RKO (cell line): ENCODE results near the gene RGS2.

Experiments used
- DNase-seq: peaks from one replicate; pipeline ENCODE4 v3.0.0-alpha.2; 2016; ENCODE audit warnings: low spot score

Gene RGS2, protein sequence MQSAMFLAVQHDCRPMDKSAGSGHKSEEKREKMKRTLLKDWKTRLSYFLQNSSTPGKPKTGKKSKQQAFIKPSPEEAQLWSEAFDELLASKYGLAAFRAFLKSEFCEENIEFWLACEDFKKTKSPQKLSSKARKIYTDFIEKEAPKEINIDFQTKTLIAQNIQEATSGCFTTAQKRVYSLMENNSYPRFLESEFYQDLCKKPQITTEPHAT

DNA sequence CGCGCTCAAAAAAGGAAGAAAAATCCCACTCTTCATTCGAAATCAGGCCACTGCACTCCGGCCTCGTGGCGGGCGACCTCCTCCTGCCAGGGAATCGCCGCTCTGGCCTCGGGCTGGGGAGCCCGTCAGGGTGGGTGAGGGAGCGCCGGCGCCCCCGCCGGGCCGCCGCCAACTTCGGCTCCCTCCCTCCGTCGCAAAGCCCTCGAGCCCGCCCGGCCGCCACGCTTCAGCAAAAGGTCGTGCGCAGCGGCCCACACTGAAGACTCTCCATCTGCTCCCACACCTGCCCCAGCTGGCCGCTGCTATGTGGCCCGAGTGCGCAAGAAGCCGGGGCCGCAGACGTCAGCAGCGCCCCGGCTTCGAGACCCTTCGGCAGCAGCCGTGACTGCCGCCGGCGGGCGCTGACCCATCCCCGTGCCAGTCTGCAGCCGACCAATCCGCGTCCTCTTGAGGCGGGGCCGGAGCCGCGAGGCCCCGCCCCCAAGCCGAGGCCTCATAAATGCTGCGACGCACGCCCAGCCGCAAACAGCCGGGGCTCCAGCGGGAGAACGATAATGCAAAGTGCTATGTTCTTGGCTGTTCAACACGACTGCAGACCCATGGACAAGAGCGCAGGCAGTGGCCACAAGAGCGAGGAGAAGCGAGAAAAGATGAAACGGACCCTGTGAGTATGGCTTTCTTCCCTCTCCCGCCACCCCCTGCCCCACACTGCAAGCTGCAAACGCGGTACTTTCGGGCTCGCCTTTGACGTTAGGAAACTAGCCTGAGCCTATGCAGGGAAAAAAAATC, at the start of gene RGS2:
TSS of gene RGS2 (plus strand) at position 522 of the 789 bp plus-strand sequence. CDS start at position 555, 33 bp downstream.
- peak; percentile 96 for DNase-seq

DNA sequence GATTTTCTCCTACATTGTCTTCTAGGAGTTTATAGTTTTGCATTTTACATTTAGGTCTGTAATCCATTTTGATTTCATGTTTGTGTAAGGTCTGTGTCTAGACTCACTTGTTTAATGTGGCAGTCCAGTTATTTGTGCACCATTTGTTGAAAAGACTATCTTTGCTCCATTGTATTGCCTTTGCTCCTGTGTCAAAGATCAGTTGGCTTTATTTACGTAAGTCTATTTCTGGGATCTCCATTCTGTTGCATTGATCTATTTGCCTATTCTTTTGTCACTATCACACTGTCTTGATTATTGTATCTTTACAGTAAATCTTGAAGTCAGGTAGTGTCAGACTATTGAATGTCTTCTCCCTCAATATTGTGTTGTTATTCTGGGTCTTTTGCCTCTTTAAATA, 49.7 kb upstream of the RGS2 start:
- no peak for DNase-seq

DNA sequence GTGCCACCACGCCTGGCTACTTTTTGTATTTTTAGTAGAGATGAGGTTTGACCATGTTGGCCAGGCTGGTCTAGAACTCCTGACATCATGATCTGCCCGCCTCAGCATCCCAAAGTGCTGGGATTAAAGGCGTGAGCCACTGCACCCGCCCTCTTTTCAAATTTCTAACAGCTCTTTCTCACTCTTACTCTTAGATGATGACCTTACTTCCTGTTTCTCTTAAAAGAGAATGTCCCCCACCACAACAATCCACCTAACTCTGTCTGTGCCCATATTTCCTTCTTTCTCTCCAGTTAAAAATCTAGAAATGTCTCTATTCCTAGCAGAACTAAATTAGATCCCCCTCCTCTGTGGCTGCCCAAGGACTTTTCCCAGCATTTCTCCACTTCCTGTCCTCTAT, 46.6 kb upstream of the RGS2 start:
- DNase-seq, result no peak

DNA sequence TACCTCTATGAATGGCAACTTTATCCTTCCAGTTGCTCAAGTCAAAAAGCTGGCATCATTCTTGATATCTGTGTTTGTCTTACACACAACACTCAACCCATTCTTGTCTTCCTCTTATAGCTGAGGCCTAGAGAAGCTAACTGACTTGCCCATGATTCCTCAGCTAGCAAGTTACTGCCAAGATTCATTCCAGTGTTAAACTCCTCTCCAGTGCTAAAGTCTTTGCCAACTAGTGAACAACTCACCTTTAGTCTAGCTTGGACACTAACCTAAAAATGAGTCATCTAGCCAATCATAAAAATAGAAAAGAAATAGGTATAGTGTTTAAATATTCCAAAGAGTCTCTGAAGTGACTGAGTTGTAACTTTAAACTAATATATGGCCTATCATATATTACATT, 45.6 kb upstream of the RGS2 start:
- no peak for DNase-seq

DNA sequence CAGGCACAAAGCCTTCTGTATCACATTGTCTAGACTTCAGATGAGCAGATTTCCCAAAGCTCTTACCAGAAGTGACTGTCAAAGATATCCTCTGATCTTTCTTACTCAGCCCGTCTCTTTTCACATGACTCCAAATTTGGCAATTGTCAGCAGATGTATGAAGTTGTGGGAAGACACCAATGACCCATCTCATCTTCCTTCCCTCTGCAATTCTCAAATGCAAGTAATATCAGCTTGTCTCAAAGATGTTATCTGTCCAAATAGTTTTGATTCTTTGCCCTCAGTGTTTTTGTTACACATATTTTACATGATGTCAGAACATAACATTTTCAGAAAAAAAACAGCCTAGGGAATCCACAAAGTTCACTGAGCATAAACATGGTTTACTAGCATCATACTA, 45.1 kb upstream of the RGS2 start:
- no peak for DNase-seq

DNA sequence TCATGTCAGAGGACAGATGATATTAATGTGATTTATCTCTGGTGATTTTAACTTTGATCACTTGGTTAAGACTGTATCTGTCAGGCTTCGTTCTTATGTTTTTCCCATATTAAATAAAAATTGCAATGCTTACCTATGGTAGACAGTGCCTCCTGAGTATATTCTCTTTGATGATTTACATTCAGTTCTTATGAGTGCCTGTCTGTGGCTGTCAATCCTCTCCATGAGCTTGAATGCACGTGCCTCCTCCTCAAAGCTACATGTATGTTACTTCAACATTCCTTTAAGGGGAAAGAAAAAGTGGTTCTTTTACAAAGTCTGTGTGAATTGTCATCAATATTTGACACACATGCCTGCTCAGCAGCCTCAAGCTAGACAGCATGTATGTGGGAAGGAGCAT, 44.2 kb upstream of the RGS2 start:
- no peak for DNase-seq

DNA sequence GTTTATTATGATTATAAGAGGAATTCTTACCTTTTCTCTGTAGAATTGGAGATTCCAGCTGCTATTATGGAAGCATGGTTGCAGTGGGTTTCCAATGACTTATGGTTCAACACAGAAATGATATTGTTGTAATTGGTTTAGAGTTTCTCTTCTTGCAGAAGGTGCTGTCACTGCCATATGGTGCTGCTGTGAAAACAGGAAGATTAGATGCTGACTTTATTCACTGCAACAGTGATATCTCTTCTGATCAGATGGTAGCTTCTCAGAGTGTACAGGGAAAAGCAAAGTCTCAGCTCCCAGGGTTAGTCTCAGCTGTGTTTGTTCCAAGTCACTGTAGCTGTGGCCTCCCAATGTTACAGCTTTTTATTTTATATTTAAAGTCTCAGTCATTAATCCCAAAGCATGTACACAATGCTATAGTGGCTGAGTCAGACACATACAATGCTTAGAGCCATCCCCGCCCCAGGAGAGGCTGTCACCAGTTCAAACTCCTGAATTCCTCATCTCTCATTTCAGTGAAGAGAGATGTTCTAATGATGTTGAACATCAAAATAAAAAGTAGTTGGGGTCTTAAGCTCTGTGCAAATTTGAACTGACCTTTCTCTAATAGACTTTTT, 42.7 kb upstream of the RGS2 start:
- no peak for DNase-seq

DNA sequence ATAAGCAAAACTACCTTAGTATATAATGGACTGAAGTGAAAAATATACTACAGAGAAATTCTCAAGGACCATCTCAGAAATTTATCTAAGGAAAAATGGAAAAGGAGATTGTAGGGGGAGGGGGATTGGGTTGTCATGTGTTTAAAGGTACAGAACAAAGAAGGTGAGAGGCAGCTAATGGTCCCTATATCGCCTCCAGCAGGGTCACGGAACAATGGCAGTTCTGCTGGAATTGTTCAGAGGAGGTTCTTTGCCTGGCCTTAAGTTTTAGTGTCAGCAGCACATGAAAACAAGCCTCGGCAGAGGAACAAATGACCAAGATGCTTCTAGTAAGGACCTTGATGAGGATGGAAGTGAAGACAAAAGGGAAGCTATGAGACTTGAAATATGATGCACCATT, 42.0 kb upstream of the RGS2 start:
- DNase-seq, result no peak

DNA sequence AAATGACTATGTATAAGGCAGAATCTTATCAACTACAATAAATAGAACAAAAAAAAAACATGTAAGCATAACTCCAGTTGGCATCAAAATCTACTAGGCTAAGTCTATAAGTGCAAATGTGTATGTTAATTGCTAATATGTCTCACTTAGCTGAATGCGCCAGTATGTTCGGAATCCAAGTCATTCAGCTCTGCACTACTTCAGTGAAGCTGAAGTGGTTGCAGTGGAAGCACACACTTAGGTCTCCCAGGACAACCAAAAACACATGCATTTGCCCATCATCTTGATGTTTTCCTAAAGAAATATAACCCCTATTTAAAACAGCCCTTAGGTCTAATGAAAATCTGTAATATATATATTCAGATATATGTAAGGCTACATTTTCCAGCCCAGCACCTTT, 41.0 kb upstream of the RGS2 start:
- no peak for DNase-seq

DNA sequence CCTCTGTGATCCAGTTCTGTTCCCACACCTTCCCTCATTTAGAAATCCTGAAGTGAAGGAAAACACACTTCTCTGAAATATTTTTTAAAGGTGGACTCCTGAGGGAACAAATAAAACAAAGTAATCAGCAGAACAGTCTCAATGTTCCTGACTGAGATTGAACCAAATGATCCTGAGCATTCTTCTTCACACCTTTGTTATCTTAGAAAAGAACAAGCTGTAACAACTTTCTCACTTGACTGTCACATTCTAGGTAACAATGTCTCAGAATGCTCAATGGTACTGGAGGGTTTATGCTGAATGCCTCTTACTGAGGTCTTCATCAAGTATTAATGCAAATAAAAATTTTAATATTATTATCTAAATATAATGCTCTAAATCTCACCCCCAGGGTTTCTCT, 40.4 kb upstream of the RGS2 start:
- DNase-seq, result no peak

DNA sequence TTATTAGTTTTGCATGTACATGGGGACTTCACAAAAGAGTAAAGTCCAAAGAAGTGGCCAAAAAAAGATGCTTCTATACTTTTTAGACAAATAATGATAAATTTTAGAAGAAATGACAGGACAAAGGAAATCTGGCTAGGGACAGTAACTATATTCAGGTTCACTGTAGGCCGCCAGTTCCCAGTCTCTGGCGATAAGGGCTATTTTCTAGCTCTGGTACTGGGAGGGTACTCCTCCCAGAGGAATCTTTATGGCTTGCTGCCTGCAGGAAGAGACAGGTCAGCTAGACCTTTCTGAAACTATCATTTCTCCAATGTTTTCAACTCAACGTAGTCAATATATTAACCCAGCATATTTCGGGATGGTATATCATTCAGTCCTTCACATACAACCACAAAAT, 37.5 kb upstream of the RGS2 start:
- no peak for DNase-seq

DNA sequence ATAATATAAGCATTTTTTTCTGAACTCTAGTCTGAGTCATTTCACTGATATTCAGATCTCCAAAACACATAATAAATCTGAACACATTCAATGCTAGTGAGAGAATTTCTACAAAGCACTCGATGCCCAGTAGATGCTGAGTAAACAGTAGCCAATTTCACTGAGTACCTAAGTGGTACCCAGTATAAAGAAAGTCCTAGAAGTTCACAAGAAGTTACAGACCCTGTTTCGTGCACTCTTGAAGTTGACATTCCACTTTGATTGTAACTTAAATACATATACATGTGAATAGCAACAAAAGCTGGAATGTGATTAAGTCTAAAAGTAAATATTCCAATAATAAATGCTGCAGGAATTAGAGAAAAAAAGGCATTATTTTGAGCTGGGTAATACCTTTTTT, 33.2 kb upstream of the RGS2 start:
- DNase-seq, result no peak

DNA sequence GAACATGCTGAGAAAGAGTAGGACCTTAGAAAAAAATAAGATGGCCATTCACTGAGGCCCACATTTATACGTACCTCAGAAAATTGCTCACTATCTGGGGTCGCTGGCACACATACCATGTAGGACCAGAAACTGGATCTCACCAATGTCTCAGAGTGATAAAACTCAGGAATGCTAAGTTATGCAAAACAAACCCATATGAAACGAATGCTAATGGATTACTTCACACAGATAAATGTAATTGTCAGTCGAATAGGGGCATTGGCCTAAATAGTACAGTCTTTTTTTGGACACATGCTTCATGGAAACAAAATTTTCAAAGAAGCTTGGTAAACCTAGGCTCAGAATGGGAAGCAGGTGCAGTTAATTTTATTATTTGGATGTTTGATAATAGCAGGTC, 32.6 kb upstream of the RGS2 start:
- DNase-seq, result no peak

DNA sequence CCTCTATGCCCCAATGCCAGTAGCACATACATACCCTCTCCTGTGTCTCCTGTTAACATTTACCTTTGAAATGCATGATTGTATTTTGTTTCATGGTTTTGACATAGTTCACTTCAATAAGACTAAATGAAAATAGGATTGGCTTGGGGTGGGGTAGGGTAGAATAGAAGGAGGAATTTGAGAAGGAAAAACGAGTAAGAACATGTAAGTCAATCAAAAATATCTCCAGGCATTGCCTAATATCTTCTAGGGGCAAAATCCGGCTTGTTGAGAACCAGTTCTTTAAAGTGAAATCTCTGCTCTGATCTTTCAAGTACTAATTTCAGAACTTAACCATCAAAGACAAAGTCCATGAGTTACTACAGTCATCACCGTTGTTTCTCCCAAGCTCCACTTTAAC, 31.8 kb upstream of the RGS2 start:
- no peak for DNase-seq

DNA sequence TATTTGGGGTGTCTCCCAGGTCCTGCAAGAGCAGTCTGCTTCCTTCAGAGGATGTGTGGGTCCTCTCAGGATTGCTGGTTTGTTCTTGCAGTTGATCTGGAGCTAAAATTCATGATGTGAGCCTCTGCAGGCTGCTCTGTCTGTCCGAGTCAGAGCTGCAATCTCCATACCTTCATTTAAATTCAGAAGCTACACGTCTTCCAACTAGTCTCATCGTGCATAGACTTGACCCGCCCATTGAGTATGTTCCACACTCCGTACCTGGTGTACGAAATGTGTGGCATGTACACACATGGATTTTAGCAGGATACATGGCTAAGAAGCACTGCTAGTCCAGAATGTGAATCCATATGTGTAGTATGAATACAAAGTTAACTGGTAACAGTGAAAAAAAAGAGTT, 25.0 kb upstream of the RGS2 start:
- no peak for DNase-seq

DNA sequence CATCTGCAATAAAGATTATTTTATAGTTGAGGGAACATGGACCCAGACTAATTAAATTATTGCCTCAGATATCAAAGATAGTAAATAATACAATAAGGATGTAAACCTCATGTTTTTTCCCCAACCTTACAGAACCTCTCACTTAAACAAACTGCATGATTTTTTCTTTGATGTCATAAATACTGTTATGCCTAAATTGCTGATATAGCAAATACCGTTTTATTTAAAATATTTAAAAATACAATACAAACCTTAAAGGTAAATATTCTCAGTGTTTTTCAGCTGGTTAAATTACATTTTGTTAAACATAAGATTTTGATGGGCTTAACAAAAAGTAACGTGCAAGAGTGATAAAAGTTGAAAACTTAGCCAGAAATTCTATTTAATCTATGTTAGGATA, 24.4 kb upstream of the RGS2 start:
- DNase-seq, result no peak

DNA sequence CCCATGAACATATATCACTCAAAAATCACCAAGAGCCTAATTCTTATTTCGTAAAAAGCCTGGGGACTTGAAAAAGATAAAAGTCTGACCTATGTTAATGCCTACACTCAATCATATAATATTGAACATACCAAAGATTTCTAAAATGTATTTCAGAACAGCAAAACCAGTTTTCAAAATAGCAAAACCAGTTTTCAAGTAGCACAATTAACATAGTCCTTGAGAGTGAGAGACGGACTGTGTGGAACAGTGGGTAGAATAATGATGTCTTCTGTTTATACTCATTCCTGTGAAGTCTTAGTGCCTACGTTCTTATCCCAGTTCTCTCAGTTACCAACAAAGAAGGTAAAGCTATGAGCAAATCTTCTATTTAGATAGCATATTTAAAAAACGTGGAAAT, 22.3 kb upstream of the RGS2 start:
- no peak for DNase-seq

DNA sequence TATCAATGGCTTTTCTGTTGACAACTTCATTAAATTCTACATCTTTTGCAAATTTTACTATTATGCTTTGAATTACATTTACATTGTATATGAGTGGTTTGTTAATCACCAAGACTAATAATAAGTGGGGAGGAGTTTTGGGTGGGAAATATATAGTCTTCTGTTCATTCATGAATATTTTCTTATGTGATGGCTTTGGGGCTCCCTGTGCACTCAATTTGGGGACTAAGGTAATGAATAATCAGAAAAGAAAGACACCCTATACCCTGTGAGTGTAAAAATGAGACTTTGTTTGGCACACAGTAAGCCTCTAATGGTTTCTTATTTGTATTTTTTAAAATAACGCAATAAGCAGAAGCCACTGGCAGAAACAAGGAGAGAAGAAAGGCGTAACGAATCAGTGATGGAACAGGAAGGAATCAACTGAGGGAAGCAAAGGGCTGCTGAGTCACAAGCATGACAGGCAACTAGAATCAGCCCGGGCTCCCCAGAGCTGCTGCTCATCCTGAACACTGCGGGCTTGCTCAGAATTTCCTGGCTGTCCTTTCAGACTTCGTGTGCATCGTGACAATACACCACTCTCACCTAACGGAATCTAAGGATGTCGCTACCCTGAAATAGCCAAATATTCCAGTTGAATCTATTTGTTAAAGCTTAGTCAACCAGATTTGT, 20.8 kb upstream of the RGS2 start:
- DNase-seq, result peak; percentile 77

DNA sequence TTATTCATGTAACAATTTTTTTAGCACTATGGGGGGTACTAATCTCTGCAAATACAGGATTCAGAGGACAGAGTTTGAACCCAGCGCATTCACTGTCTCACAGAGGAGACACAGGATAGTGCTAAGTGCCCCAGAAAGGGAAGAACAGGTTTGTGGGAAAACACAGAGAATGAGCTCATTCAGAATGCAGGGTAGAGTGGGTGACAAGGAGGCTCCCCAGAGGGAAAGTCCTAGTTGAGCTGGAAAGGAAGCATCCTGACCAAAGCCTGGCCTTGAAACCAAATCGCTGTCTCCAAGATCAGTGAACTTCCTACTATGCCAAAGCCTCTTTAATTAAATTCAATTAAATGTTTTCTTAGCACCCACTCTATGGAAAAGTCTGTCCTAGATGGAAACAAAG, 19.0 kb upstream of the RGS2 start:
- DNase-seq, result no peak

DNA sequence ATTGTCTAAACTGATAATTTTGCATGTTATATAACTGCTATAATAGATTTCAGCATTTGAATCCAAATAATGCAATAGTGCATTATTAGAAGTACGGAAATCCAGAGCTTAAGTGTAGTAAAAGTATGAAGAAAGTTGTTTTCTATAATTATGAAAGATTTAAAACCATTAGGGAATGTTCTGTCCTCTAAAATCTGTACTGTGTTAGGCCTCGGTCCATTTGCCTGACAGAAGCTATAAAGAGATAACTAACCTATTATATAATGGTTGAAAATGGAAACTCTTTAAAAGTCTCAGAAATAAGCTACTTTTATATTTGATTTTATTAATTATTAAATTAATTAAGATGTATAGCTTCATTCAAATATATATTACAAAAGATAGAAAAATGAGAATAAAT, 16.2 kb upstream of the RGS2 start:
- no peak for DNase-seq

DNA sequence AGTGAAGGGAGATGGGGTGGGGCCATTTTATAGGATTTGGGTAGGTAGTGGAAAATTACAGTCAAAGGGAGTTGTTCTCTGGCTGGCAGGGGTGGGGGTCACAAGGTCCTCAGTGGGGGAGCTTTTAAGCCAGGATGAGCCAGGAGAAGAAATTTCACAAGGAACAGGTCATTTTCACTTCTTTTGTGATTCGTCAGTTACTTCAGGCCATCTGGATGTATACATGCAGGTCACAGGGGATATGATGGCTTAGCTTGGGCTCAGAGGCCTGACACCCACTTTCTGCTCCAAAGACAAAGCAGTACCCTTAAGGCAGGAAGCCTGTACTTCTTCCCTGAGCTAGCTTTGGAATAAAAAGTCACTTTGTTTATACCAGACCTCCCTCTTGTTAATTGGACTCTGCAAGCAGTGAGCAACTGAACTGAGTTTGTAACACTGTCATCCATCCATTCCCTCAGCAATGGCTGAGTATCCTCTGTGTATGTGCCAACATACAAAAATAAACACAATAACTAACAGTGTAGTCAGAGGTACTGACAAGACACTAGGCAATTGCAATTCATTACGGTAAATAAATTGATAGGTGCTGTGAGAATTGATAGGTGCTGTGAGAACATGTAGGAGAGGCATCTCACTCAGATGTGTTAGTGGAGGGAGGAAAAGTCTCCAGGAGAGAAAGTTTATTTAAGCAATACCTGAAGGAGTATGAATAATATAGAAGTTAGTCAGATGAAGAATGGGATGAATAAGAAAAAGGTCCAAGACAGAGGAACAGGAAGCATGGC, 14.7 kb upstream of the RGS2 start:
- DNase-seq, result no peak

DNA sequence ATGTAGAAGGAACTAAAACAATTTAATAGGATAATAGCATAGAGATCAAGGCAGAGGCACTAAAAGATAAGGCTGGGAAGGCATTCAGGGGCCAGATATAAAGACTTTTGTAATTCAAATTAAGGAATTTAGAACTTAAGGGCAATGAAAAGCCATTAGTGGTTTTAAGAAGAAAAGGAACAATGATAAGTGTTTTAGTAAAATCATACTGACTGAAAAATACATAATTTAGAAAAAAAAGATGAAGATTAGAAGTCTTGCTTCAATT, 14.1 kb upstream of the RGS2 start:
- DNase-seq, result no peak
